Lower leg skin (tissue), 4 donors: ENCODE data around the gene ZEB2. TPM values are rescaled to one million over a fixed set of nuclear protein-coding genes. Genes with fewer than 3 reads are reported as not detected.

Source experiments
- DNase-seq, 2 donors: peaks; one replicate each; pipeline ENCODE4 v3.0.0-alpha.2; 2019; ENCODE audit warnings: low spot score in 2 of 2
- H3K4me3 ChIP-seq: fragments of 200-600 bp; sonication (generic); 2 replicates; pipeline ENCODE4 v1.5.1; 2017; ENCODE audit warnings: mild to moderate bottlenecking, low read depth; ENCODE audit not compliant: poor library complexity, severe bottlenecking
- POLR2A ChIP-seq, 2 donors: fragments of 450-650 bp; IDR thresholded peaks; one replicate each; pipeline ENCODE4 v1.6.1; 2016 to 2017; ENCODE audit warnings: antibody characterized with exemption in 2 of 2, mild to moderate bottlenecking in 1 of 2, moderate library complexity in 1 of 2
- WGBS, 2 donors: methylation state at CpG; one replicate each; pipeline ENCODE4 v1.1.5; 2018; 5-methylcytosine and 5-hydroxymethylcytosine counted together
- intact Hi-C: fragments of 100-400 bp; cut with DNase I; formaldehyde crosslinking; loops from one replicate; pipeline ENCODE4 v1.15.0; 2023; ENCODE audit warnings: low total_unique reads
- total RNA-seq, 4 donors: library from RNA; depleted of rRNA; stranded (reverse); fragments of >200 nt; gene quantifications; one replicate each; pipeline ENCODE4 v1.1.0, GENCODE V29; 2016
- TF ChIP-seq, protein P1 (sequence below), 3 donors: fragments of 450-650 bp; IDR thresholded peaks; one replicate each; pipeline ENCODE4 v1.5.1; 2016; ENCODE audit warnings: antibody characterized with exemption in 3 of 3, mild to moderate bottlenecking in 3 of 3, moderate library complexity in 2 of 3

The ZEB2 gene
- total RNA-seq, 4 donors from 2014 or later: 13.8 to 38.8 (median 30.3) TPM

DNA sequence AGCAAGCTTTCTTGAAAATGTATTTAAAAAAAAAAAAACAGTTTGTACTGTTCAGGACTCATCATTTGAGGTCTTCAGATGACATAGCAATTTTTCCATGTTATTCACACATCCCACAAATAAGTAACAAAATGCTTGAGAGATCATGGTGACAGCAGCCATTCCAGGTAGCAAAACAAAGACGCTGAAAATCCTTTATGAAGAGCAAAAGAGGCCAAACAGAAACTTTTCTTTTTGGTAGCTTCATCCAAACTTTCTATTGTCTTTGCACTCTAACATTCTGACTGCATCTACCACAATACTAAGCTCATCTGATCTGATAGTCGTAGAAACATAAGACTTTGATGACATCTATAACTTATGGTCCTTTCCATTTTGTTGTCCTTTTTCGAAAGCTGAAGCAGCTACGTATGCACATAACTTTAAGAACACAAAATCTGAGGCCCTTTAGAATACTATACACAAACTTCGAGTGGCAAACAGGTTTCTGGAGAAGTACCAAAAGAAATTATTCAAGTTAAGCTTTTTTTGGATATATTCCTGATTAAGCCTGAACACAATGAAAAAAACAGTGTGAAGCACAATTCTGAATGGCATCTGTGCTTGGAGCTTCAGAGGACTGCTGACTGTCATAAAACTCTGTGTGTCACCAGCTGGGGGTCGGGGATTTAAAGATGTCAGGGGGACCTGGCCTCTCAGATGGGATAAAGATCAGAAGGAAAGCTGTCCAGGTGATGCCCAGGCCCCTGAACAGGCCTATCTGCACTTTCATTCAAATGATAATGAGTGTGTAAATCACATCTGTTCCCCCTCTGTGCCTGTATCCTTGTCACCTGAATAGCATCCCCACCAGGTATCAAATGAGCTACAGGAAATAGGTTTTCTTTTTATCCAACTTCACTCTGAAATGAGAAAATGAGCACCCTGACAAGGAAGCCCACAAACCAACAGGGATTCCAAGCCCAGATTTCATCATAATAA, 75.8 kb downstream of the ZEB2 start:
- H3K4me3 ChIP-seq: no peak overlapping the region
- TF ChIP-seq POLR2A (IDR thresholded peaks at IDR 0.05): no peak
- no peak for DNase-seq
- intact Hi-C loops: no loop called here
- 44 to 49% methylated on average over 6 of the region's 6 CpGs for WGBS, 2 donors

GRCh38 chr2:144441711-144442141, 78.2 kb downstream of the ZEB2 start:
- no peak overlapping the region for H3K4me3 ChIP-seq
- intact Hi-C loops: no loop called here
- TF ChIP-seq, protein P1, sequence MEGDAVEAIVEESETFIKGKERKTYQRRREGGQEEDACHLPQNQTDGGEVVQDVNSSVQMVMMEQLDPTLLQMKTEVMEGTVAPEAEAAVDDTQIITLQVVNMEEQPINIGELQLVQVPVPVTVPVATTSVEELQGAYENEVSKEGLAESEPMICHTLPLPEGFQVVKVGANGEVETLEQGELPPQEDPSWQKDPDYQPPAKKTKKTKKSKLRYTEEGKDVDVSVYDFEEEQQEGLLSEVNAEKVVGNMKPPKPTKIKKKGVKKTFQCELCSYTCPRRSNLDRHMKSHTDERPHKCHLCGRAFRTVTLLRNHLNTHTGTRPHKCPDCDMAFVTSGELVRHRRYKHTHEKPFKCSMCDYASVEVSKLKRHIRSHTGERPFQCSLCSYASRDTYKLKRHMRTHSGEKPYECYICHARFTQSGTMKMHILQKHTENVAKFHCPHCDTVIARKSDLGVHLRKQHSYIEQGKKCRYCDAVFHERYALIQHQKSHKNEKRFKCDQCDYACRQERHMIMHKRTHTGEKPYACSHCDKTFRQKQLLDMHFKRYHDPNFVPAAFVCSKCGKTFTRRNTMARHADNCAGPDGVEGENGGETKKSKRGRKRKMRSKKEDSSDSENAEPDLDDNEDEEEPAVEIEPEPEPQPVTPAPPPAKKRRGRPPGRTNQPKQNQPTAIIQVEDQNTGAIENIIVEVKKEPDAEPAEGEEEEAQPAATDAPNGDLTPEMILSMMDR (IDR thresholded peaks at IDR 0.05): no peak
- no peak for DNase-seq
- WGBS, 2 donors: 68 to 72% methylated on average over 2 of the region's 2 CpGs

- TF ChIP-seq, protein P1 (IDR thresholded peaks at IDR 0.05): no peak
- no peak for TF ChIP-seq POLR2A (IDR thresholded peaks at IDR 0.05)
- DNase-seq: no peak
- H3K4me3 ChIP-seq: no peak overlapping the region
- intact Hi-C loops: no loop called here
- 76 to 79% methylated on average over 1 of the region's 1 CpG for WGBS, 2 donors
These were observed 79.9 kb downstream of the ZEB2 start for GRCh38 chr2:144439993-144440392.

GRCh38 chr2:144438801-144439631, 80.9 kb downstream of the ZEB2 start:
- H3K4me3 ChIP-seq: no peak overlapping the region
- intact Hi-C loops: no loop called here
- TF ChIP-seq, protein P1 (IDR thresholded peaks at IDR 0.05): no peak
- no peak for TF ChIP-seq POLR2A (IDR thresholded peaks at IDR 0.05)
- DNase-seq: no peak
- WGBS, 2 donors: 78 to 82% methylated on average over 8 of the region's 8 CpGs

GRCh38 chr2:144437636-144438035, 82.3 kb downstream of the ZEB2 start:
- intact Hi-C loops: no loop called here
- WGBS, 2 donors: 47 to 51% methylated on average over 4 of the region's 4 CpGs
- DNase-seq: no peak
- no peak overlapping the region for H3K4me3 ChIP-seq
- TF ChIP-seq POLR2A (IDR thresholded peaks at IDR 0.05): no peak
- TF ChIP-seq, protein P1 (IDR thresholded peaks at IDR 0.05): no peak
